ENCODE measurements around the gene SEPTIN11. TPM values are rescaled to one million over a fixed set of nuclear protein-coding genes. Genes with fewer than 3 reads are reported as not detected.
A peak's percentile ranks its signal among the peaks of the same experiment; 100 is the strongest.

SEPTIN11 gene
- total RNA-seq, 6 donors from 2014 or later: 56.3 to 136 (median 94.0) TPM

DNA sequence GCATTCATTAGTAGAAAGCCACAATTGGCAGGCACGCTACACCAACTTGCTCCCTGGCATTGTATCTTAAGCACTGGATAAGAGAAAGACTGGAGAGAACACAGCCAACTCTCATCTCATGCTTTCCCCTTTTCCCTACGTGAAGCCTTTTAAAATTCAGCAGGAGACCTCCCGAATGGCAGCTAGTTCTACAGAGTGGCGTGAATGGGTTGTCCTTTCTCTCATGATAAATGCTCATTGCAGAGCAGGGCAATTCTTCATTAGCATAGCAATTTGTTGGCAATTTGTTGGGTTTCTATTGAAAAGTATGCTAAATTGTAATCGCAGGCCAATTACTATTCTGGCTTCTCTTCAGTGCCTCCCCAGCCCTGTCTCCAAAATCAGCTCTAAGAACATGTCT lies 48.0 kb downstream of the SEPTIN11 start:
- no peaks in the 10 kb centered on the region for H3K27me3 ChIP-seq
- no peak for ATAC-seq (ENCODE audit: low FRiP score in 2 of 2)
- no peak for DNase-seq
- no peaks in the 10 kb centered on the region for H3K9me3 ChIP-seq
- no peak overlapping the region for H3K27ac ChIP-seq
- 99 to 100% methylated on average over 5 of the region's 5 CpGs for WGBS, 2 donors
- peaks cover 8 to 15% (median 11%) of the 10 kb centered on the region in 4 donors for H3K4me1 ChIP-seq
- TF ChIP-seq EP300 (IDR thresholded peaks at IDR 0.05) (no peak), POLR2AphosphoS5 (IDR thresholded peaks at IDR 0.05) (no peak), POLR2A (IDR thresholded peaks at IDR 0.05) (no peak)
- TF ChIP-seq, protein P1, sequence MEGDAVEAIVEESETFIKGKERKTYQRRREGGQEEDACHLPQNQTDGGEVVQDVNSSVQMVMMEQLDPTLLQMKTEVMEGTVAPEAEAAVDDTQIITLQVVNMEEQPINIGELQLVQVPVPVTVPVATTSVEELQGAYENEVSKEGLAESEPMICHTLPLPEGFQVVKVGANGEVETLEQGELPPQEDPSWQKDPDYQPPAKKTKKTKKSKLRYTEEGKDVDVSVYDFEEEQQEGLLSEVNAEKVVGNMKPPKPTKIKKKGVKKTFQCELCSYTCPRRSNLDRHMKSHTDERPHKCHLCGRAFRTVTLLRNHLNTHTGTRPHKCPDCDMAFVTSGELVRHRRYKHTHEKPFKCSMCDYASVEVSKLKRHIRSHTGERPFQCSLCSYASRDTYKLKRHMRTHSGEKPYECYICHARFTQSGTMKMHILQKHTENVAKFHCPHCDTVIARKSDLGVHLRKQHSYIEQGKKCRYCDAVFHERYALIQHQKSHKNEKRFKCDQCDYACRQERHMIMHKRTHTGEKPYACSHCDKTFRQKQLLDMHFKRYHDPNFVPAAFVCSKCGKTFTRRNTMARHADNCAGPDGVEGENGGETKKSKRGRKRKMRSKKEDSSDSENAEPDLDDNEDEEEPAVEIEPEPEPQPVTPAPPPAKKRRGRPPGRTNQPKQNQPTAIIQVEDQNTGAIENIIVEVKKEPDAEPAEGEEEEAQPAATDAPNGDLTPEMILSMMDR (IDR thresholded peaks at IDR 0.05): no peak
- H3K36me3 ChIP-seq: peaks cover 3 to 25% (median 9%) of the 10 kb centered on the region in 4 donors
- H3K4me3 ChIP-seq: no peak overlapping the region

DNA sequence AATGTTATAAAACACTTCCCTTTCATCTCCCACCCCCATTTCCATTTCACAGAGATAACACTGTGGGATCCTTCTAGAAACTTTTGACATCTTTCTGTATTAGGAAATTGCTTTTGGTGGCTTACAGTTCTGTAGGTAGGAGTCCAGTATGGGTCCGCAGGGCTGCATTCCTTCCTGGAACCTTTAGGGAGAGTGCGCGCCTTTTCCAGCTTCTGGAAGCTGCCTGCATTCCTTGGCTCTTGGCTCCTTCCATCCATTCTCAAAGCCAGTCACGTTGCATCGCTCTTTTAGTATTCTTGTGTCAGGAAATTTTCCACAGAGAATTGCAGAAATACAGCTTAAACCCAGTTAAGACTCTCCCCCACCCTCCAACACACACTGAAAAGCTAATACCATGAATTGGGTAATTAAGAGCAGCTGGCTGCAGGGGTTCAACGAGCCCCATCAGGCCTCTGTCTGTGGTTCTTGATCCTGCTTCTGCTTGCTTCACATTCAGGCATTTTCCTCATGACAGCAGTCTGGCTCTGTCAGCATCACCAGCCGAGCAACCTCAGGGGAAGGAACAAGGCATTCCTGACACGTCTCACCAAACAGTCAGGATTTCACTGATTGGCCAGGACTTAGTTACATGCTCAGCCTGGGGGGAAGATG lies 48.8 kb downstream of the SEPTIN11 start:
- H3K9me3 ChIP-seq: no peaks in the 10 kb centered on the region
- no peak overlapping the region for H3K4me3 ChIP-seq
- H3K27me3 ChIP-seq: no peaks in the 10 kb centered on the region
- H3K27ac ChIP-seq: peak overlapping the region in 1 of 4 donors; percentile 5
- DNase-seq: no peak
- ATAC-seq (ENCODE audit: low FRiP score in 2 of 2): no peak
- peaks cover 16 to 23% (median 19%) of the 10 kb centered on the region in 4 donors for H3K4me1 ChIP-seq
- peak in 1 of 2 donors; percentile 49 for TF ChIP-seq POLR2AphosphoS5 (IDR thresholded peaks at IDR 0.05)
- no peak for TF ChIP-seq EP300 (IDR thresholded peaks at IDR 0.05)
- H3K36me3 ChIP-seq: peaks cover 3 to 25% (median 9%) of the 10 kb centered on the region in 4 donors
- 82 to 84% methylated on average over 8 of the region's 8 CpGs for WGBS, 2 donors

Other genes starting within 250 kb of the SEPTIN11 start
- gene SOWAHB, start 51.6 kb upstream of the SEPTIN11 start, total RNA-seq: 1 to 10 TPM; 1.3 to 8.4 (median 3.4) TPM
- gene CCNI, start 126.2 kb downstream of the SEPTIN11 start, total RNA-seq: 100 to 1,000 TPM; 132 to 305 (median 216) TPM
- 10 to 100 TPM; 14.1 to 50.5 (median 27.3) TPM for gene CCNG2, start 207.5 kb downstream of the SEPTIN11 start, total RNA-seq

Data from upper lobe of left lung (tissue), 6 donors.